GM21737 (cell line): Measurements from ENCODE around the gene LRRC26.
"Not testable (repeated sequence)": the region's sequence is repeated elsewhere in the genome, so short reads cannot be mapped to it uniquely, and the experiment has no call there.

Experiments
- ATAC-seq: cut with Tn5 transposase; IDR thresholded peaks from one replicate; pipeline ENCODE4 v1.9.1; 2021; ENCODE audit warnings: mild to moderate bottlenecking, moderate library complexity; ENCODE audit not compliant: unreplicated experiment

LRRC26 gene

GRCh38 chr9:137139468-137140150, 30.2 kb downstream of the LRRC26 start:
- no peak for ATAC-seq

DNA sequence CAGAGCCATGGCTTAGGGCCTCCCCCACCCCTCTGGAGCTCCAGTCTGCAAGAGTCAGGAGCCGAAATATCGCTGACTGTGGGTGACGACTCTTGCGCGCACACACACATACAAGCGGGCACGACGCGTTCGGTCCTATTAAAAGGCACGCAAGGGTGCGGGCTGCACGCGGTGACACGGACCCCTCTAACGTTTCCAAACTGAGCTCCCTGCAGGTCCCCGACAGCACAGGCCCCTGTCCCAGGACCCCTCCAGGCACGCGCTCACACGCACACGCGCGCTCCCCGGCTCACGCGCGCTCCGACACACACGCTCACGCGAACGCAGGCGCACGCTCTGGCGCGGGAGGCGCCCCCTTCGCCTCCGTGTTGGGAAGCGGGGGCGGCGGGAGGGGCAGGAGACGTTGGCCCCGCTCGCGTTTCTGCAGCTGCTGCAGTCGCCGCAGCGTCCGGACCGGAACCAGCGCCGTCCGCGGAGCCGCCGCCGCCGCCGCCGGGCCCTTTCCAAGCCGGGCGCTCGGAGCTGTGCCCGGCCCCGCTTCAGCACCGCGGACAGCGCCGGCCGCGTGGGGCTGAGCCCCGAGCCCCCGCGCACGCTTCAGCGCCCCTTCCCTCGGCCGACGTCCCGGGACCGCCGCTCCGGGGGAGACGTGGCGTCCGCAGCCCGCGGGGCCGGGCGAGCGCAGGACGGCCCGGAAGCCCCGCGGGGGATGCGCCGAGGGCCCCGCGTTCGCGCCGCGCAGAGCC, 31.0 kb downstream of the LRRC26 start, which contains the start of gene GRIN1:
Gene GRIN1 (plus strand): TSS at position 433 of the 746 bp plus-strand sequence. CDS start 333 bp downstream, outside the sequence.
- no peak for ATAC-seq

DNA sequence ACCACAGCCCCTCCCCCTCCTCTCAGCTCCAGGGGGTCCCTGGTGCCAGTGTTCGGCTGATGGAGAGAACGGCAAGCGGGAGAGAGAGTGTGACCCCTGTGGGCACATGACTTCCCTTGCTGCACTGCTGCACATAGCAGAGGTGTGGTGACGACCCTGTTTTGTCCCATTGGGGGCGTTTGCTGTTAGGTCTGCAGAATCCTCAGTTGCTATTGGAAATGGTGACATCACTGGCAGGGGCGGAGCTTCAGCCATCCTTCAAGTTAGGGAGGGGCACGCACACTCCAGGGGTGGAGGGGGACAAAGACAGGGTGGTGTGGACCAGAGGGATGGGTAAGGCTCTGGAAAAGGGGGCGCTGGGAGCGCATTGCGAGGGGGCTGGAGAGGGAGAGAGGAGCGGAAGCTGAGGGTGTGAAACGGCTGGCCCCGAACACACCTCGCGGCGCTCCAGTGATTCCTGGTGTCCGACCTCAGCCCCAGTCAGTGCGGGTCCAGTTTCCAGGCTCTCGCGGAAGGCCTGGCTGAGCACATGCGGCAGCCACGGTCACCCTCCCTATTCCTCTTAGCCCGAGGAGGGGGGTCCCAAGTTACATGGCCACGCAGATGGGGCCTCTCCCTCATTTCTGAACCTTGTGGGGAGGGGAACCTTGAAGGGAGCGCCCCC, 31.7 kb downstream of the LRRC26 start:
- ATAC-seq, result no peak

GRCh38 chr9:137136881-137137607, 32.8 kb downstream of the LRRC26 start:
- no peak for ATAC-seq

DNA sequence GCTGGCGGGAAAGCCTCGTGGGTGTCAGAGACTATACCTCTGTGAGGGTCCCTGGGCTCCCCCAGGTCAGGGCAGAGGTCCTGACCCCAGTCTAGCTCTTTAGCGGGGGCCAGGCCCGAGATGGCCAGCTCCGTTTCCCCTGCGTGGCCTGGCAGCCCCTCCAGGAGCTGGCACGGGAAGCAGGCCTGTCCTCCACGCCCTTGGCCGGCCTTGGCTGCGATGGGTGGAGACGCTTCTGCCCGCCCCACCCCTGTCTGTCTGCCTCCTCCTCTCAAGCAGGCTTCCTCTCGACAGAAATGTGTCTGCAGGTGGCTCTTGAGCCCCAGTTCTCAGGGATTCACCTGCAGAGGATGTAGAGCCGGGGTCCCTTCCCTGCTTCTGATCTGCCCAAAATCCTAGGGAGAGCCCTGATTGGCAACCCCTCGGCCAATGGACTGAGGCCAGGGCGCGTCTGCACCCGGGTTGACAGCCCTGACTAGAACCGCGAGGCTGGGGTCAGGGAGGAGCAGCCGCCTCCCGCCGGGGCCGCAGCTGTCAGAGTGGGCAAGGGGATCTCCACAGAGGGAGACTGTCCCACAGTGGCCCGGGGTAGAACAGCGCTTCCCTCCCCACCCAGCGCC, 33.5 kb downstream of the LRRC26 start:
- ATAC-seq, result no peak

- ATAC-seq, result not testable (repeated sequence)
Observed at GRCh38 chr9:137135154-137135553, 34.7 kb downstream of the LRRC26 start.

GRCh38 chr9:137134191-137134590, 35.7 kb downstream of the LRRC26 start:
- ATAC-seq, result no peak

DNA sequence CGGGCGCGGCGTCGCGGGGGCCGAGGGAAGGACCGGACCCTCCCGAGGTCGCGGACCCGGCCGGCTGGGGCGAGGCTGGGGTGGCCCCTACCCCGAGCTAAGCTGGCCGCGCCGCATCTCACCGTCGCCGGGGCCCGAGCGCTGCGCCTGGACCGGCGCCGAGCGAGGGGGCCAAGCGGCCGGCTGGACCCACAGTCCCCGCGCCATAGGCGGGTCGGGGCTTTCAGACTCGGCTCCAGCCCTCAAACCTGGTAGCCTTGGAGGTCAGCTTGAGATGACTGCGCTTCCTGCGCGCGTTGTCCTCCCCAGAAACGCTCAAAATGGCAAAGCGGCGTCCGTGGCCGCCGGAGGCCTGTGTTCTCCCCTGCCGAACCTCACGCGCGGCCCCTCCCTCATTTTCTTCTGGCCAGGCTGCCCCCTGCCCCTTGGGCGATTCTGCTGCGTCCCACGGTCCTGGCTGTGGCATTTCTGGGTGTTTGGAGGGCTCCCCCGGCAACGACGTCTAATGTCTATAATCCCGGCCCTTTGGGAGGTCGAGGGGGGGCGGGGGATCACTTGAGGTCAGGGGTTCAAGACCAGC, 39.6 kb downstream of the LRRC26 start:
- ATAC-seq, result no peak

DNA sequence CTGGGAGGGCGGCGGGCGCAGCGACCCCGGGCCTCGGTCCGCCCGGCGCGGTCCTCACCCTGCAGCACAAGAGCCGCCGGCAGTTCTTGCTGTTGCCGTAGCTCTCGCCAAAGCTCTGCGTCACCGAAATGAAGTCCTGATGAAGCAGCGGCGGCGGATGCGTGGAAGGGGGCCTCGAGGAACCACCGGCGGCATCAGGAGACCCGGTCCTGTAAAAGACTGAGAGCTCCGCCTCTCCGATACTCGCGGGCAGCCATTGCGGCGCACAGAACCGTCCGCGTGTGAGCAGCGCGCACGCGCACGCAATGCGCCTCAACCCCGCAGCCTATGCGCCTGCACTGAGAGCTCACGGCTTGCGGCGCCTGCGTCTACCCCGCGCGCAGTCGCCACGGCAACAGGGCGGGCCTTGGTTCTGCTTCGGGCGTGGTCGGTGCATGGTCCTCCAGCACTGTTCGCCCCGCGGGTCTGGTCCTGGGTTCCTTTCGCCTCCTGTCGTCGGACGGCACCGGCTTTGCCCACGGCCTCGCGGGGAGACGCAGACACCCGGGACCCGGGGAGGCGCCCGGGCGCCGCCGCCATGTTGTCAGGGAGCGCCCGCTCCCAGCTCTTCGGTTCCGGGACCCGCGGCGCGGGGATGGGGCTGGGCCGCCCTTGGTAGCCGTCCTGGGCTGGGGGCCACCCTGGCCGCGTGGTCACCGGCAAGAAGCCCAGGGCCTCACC, 40.2 kb downstream of the LRRC26 start:
- ATAC-seq, result peak; percentile 86

GRCh38 chr9:137128862-137129455, 40.9 kb downstream of the LRRC26 start:
- ATAC-seq, result no peak

DNA sequence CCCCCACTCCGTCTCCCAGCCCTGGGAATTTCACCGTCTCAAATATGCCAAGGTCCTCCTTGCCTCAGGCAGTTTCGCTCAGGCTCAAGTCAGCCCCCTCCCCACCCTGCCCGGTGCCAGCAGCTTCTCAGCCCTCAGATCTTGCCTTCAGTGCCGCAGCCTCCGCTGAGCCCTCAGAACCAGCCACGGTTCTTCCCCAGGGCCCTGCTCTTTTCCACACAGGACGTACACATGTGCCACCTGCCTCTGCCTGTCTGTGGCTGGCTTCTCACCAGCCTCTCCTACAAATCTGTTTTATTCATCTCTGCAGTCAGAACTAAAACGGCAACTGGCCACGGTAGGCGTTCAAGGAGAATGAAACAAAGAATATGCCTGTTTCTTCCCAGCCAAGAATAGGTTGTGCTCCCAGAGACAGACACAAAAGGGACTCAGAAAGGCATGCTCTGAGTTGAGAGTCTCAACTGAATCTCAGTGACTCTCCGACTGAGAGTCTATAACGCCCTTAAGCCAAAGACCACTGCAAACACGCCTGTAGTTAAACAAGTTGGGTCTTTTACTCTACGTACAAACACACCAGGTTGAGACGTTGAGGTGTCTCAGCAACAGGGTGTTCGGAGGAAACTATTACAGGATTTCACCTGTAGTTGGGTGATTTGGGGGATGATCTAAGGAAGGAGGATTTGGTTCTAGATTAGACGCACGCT, 41.5 kb downstream of the LRRC26 start:
- ATAC-seq, result no peak

- no peak for ATAC-seq
Observed at GRCh38 chr9:137127301-137128157, 42.3 kb downstream of the LRRC26 start.

- no peak for ATAC-seq
Observed at GRCh38 chr9:137126786-137127185, 43.1 kb downstream of the LRRC26 start.

DNA sequence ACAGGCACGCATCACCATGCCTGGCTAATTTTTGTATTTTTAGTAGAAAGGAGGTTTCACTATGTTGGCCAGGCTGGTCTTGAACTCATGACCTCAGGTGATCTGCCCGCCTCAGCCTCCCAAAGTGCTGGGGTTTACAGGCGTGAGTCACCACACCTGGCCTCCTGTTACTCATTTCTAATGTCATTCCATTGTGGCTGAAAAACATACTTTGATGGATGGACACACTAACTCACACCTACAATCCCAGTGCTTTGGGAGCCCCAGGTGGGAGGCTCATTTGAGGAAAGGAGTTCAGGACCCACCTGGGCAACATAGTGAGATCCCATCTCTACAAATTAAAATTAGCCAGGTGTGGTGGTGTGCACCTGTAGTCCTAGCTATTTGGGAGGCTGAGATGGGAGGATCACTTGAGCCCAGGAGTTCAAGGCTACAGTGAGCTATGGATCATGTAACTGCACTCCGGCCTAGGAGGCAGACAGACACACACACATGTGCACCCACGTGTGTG, 45.8 kb downstream of the LRRC26 start:
- ATAC-seq, result not testable (repeated sequence)

DNA sequence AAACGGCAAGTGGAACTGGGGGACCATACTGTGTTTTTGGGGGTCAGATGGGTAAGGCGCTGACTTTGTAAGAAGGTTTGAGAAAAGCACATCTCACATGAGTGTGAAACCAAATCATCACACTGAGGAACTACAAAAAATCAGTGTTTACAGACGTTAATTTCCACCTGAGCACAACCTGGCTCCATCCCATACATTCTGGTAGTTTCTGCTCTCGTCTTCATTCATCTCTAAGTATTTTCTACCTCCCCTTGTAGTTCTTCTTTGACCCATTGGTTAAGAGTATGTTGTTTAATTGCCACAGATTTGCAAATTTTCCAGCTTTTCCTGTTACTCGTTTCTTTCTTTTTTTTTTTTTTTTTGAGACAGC, 46.4 kb downstream of the LRRC26 start:
- no peak for ATAC-seq

DNA sequence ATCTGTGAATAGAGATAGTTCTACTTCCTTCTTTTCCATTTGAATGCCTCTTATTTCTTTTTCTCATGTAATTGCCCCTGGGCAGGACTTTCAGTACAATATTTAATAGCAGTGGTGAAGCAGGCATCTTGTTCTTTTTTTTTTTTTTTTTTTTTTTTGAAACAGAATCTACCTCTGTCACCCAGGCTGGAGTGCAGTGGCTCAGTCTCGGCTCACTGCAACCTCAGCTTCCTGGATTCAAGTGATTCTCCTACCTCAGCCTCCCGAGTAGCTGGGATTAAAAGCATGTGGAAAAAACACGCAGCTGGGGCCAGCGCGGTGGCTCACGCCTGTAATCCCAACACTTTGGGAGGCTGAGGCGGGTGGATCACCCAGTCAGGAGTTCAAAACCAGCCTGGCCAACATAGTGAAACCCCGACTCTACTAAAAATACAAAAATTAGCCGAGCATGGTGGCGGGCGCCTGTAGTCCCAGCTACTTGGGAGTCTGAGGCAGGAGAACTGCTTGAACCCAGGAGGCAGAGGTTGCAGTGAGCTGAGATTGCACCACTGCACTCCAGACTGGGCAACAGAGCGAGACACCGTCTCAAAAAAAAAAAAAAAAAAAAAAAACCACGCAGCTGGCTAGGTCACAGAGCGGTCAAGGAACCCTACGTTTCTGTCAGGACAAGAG, 46.9 kb downstream of the LRRC26 start:
- ATAC-seq, result not testable (repeated sequence)
